Activated CD8-positive, alpha-beta memory T cell treated with anti-CD3 and anti-CD28 coated beads for 36 hours (primary cell): ENCODE measurements around the gene CCDC78. TPM values are rescaled to one million over a fixed set of nuclear protein-coding genes. Genes with fewer than 3 reads are reported as not detected.

Experiments
- CTCF ChIA-PET: fragments of 350-600 bp; sonication (Branson Sonifier 250); formaldehyde crosslinking; loops from one replicate; lab custom pipeline; 2021; ENCODE audit warnings: antibody characterized with exemption; lab: Charles Lee
- POLR2A ChIA-PET: fragments of 350-600 bp; sonication (Branson Sonifier 250); formaldehyde crosslinking; loops from one replicate; lab custom pipeline; 2021; ENCODE audit warnings: antibody characterized with exemption; lab: Charles Lee
- total RNA-seq, 2 experiments: library from RNA; stranded (reverse); gene quantifications; one replicate each; pipeline ENCODE4 v1.2.3, GENCODE V29; 2021

The CCDC78 gene
- total RNA-seq, 2 experiments from 2014 or later = 8.6 TPM

GRCh38 chr16:681746-682427 lies 44.4 kb downstream of the CCDC78 start:
- POLR2A ChIA-PET = interaction anchor here (0.6 to 1.0 kb wide), 2 partner anchors 33 to 122 kb away, joined by 3 read pairs; partner anchors contain the start of gene WDR90
- CTCF ChIA-PET = interaction anchor here (1.0 to 6.1 kb wide), 5 partner anchors 8 to 46 kb away, joined by 3 to 25 read pairs (median 5); partner anchors contain the start of genes METTL26, RHOT2 and WDR24

GRCh38 chr16:680967-681745 lies 45.1 kb downstream of the CCDC78 start:
- ChIA-PET CTCF (interaction anchor here (1.2 to 6.1 kb wide), 5 partner anchors 9 to 104 kb away, joined by 4 to 25 read pairs (median 5); partner anchors contain the start of genes METTL26, RHOT2 and WDR24), POLR2A (interaction anchor here (0.6 to 1.3 kb wide), 2 partner anchors 8 to 122 kb away, joined by 3 to 4 read pairs; no protein-coding TSS in a partner anchor)

- ChIA-PET CTCF (interaction anchor here (1.2 to 6.1 kb wide), 5 partner anchors 9 to 105 kb away, joined by 4 to 25 read pairs (median 5); partner anchors contain the start of genes METTL26, RHOT2 and WDR24), POLR2A (interaction anchor here (1.0 to 1.3 kb wide), 2 partner anchors 9 to 44 kb away, joined by 4 read pairs; partner anchors contain the start of gene METTL26)
Measured at GRCh38 chr16:680625-680945, 45.7 kb downstream of the CCDC78 start.

DNA sequence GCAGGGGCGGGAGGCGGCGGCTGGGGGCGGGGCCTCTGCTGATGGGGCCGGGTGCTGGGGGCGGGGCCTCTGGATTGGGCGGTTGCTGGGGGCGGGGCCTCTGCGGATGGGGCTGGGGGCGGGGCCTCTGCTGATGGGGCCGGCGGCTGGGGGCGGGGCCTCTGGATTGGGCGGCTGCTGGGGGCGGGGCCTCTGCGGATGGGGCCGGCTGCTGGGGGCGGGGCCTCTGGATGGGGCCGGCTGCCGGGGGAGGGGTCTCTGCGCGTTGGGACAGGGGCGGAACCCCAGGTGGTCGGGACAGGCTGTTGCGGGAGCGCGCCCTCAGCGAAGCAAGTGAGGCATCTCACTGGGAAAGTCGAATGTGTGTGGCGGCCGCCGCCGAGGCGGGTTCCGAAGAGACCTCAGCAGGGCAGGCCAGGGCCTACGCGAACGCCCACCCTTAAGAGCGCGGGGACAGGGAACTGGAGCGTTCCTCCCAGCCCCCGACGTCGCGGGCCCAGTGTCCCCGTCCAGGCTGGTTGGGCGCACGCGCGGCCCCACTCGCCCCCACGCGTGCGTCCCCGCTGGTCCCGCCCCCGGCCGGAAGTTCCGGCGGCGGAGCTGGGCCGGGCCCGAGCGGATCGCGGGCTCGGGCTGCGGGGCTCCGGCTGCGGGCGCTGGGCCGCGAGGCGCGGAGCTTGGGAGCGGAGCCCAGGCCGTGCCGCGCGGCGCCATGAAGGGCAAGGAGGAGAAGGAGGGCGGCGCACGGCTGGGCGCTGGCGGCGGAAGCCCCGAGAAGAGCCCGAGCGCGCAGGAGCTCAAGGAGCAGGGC lies 46.2 kb downstream of the CCDC78 start, which contains the start of gene STUB1:
Gene STUB1, plus strand, starts transcription at position 597 of the 811 bp plus-strand sequence. Its CDS starts 116 bp downstream, at position 713.
- CTCF ChIA-PET = interaction anchor here (1.4 to 6.1 kb wide), 4 partner anchors 12 to 105 kb away, joined by 4 to 25 read pairs (median 4); partner anchors contain the start of genes METTL26 and RHOT2
- POLR2A ChIA-PET = interaction anchor here (1.0 to 1.3 kb wide), 4 partner anchors 10 to 44 kb away, joined by 3 to 4 read pairs (median 4); partner anchors contain the start of genes ANTKMT and METTL26

DNA sequence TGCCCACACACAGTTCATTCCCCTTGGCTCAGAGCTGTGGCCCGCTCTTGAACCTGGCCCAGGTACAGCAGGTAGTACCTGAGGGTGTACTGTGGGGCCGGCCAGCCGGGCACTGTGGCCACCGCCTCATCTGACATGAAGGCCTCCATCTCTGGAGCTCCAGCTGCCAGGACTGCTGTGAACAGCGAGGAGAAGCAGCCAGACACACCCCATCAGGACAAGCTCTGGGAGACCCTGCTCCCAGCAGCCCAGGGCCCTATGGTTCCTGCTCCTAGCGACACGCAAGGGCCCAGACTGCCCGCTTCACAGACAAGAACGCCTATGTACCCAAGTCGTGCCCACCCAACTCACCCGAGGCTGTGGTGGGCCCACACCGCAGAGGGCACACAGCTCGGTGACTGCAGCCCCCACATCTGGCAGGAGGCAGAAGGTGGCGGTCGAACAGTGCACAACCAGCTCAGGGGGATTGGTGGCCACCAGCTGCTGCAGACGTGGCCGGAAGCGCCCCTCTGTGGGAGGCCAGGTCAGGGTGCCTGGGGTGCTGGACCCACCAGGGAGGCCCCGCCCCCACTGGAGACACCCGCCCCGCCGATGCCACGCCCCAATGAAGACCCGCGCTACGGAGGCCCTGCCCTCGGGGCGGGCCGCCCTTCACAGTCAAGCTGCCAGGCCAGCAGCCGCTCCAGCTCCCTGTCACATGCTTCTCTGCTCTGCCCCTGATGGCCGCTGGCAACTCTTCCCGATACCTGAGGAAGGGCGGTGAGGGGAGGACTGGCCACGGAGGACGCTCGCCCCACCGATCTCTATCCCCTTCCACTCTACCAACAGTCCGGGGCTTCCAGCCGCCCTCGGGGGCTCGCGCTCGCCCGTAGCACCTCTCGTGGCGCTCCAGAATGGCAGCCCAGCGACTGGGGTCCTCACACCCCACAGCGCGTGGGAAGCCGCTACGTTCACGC lies 47.1 kb downstream of the CCDC78 start:
- CTCF ChIA-PET = interaction anchor here (0.7 to 6.1 kb wide), 2 partner anchors 11 to 34 kb away, joined by 3 to 25 read pairs; partner anchors contain the start of gene RHOT2

DNA sequence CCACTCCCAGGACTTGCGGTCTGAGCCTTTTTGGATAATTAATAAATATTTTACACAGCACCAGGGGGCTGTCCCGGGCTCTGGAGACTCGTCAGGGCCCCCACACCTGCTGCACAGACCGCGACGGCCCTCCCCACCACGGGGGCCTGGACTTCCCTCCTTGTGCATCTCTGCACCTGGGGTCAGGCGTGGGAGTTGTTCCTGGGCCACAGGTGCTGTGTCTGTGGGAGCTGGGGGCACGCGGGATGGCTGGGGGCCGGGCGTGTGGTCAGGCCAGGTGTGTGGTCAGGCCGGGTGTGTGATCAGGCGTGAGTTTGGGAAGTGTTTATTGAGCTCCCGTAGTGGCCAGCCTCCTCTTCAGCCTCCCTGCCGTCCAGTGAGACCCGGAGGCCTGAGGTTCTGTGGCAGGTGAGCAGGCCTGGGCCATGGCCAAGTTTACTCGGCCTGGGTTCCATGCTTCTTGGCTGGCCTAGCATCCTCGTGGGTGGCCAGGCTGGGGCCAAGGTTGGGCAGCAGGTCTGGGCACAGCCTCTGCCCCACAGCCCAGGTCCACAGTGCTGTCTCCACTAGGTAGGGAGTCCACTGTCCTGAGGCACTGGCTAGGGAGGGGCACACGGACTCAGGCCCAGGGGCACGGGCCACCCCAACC lies 47.9 kb downstream of the CCDC78 start:
- POLR2A ChIA-PET = interaction anchor here (1.0 to 1.2 kb wide), 2 partner anchors 42 to 43 kb away, joined by 3 read pairs; partner anchors contain the start of genes ANTKMT and METTL26
- CTCF ChIA-PET = interaction anchor here (6.1 kb wide), 1 partner anchor 10 kb away, joined by 25 read pairs; the partner anchor contains the start of gene RHOT2

More for the DNA sequence above, 47.1 kb downstream of the CCDC78 start:
- POLR2A ChIA-PET = interaction anchor here (0.7 to 1.2 kb wide), 4 partner anchors 10 to 43 kb away, joined by 3 to 5 read pairs (median 3); partner anchors contain the start of genes ANTKMT and METTL26

DNA sequence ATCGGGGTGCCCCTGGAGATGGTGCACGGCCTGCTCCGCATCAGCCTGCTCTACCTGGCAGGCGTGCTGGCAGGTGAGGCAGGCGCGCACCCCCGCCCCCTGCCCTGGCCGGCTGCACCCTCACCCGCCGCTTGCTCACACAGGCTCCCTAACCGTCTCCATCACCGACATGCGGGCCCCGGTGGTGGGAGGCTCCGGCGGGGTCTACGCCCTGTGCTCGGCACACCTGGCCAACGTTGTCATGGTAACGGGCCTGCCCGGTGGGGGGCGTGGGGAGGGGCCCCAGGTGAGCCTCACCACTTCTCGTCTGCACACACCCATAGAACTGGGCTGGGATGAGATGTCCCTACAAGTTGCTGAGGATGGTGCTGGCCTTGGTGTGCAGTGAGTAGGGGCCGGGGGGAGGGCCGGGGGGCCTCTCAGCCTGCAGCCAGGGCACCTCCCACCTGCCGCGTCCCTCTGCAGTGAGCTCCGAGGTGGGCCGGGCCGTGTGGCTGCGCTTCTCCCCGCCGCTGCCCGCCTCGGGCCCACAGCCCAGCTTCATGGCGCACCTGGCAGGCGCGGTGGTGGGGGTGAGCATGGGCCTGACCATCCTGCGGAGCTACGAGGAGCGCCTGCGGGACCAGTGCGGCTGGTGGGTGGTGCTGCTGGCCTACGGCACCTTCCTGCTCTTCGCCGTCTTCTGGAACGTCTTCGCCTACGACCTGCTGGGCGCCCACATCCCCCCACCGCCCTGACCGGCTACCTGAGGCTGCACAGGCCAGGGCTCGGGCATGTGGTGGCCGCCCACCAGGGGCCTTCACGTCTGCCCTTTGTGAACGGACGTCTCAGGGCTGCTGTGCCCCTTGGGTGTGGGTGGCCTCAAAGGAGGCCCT lies 48.7 kb downstream of the CCDC78 start:
- CTCF ChIA-PET = interaction anchor here (6.1 kb wide), 1 partner anchor 10 kb away, joined by 25 read pairs; the partner anchor contains the start of gene RHOT2
- POLR2A ChIA-PET = interaction anchor here (2.1 kb wide), 1 partner anchor 9 kb away, joined by 5 read pairs; the partner anchor contains the start of gene RHOT2

DNA sequence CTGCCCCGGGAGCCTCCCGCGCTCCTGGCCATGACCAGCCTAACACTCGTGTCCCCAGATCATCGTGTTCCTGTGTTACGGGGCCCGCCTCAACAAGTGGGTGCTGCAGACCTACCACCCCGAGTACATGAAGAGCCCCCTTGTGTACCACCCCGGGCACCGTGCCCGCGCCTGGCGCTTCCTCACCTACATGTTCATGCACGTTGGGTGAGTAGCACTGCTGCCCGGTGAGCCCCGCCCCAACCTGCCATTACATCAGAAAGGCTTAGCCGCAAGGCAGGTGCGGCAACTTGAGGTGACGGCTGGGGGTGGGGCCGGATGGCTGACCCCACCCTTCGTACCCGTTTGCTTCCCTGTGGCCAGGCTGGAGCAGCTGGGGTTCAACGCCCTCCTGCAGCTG lies 49.3 kb downstream of the CCDC78 start:
- ChIA-PET POLR2A (interaction anchor here (0.6 to 2.1 kb wide), 2 partner anchors 9 to 301 kb away, joined by 3 to 5 read pairs; partner anchors contain the start of gene RHOT2), CTCF (interaction anchor here (0.5 to 6.1 kb wide), 2 partner anchors 9 to 130 kb away, joined by 4 to 25 read pairs; partner anchors contain the start of gene RHOT2)

GRCh38 chr16:676565-676902 lies 49.7 kb downstream of the CCDC78 start:
- ChIA-PET POLR2A (interaction anchor here (0.6 to 2.1 kb wide), 2 partner anchors 8 to 301 kb away, joined by 3 to 5 read pairs; partner anchors contain the start of gene RHOT2), CTCF (interaction anchor here (0.5 to 6.1 kb wide), 2 partner anchors 9 to 131 kb away, joined by 4 to 25 read pairs; partner anchors contain the start of gene RHOT2)

GRCh38 chr16:675884-676564 lies 50.2 kb downstream of the CCDC78 start:
- ChIA-PET CTCF (interaction anchor here (0.5 to 6.1 kb wide), 4 partner anchors 8 to 131 kb away, joined by 3 to 25 read pairs (median 4); partner anchors contain the start of genes ANTKMT and RHOT2), POLR2A (interaction anchor here (0.6 to 2.1 kb wide), 4 partner anchors 8 to 300 kb away, joined by 3 to 5 read pairs (median 4); partner anchors contain the start of genes METTL26, RHOT2 and WDR90)

GRCh38 chr16:674968-675883 lies 51.0 kb downstream of the CCDC78 start, which contains the start of gene RHBDL1:
RHBDL1 (plus strand) TSS chr16:675671; CDS start chr16:675791, 120 bp downstream.
- POLR2A ChIA-PET = interaction anchor here (1.1 to 2.1 kb wide), 3 partner anchors 7 to 39 kb away, joined by 3 to 5 read pairs (median 4); partner anchors contain the start of genes METTL26, RHOT2 and WDR90

DNA sequence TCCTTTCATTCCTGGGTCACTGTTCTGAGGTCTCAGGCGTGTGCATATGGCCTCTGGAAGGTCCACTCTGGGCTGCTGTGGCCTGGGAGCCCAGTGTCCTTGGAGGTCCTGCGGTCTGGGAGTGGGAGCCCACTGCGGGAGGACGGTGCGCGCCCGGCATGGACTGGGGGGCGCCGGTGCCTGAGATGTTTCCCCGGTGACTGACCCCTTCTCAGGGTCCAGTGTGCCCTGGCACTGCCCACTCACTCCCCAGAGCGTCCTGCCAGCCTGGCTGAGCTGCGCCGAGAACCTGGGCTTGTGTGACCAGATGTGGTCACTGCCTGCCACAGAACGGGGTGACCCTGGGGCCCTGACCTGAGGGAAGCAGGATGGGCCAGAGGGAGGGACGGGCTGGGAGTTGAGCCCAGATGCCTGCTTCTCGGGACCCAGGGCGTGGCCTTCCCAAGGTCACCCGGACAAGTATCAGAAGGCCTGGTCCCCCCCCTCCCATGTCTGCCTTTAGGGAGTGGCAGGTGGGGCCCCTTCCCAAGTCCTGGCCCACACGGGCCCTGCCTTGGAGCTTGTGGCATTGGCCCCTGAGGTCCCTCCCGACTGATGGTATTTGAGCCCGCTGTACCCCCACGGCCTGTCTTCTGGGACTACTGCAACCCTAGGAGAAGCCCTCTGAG lies 51.9 kb downstream of the CCDC78 start:
- CTCF ChIA-PET = interaction anchor here (1.1 kb wide), 1 partner anchor 12 kb away, joined by 3 read pairs; no protein-coding TSS in a partner anchor
- POLR2A ChIA-PET = no interaction called here

More at GRCh38 chr16:674968-675883, 51.0 kb downstream of the CCDC78 start, which contains the start of gene RHBDL1:
- CTCF ChIA-PET = interaction anchor here (0.8 to 6.1 kb wide), 3 partner anchors 7 to 46 kb away, joined by 3 to 25 read pairs (median 3); partner anchors contain the start of genes ANTKMT and RHOT2
